ENCODE data around the gene ODAPH. TPM values are rescaled to one million over a fixed set of nuclear protein-coding genes. Genes with fewer than 3 reads are reported as not detected.
"Not testable (repeated sequence)": the region's sequence is repeated elsewhere in the genome, so short reads cannot be mapped to it uniquely, and the experiment has no call there.

Gene ODAPH
- polyA plus RNA-seq, 1 of the 3 experiments (the other 2 are of a cell fraction) = 0.03 TPM

GRCh38 chr4:75516144-75516543 lies 39.7 kb upstream of the ODAPH start:
- Histone ChIP-seq H3K9ac (no peak overlapping the region), H3K36me3 (replicated peaks in 1 of 2; ENCODE audit: control insufficient read depth in 1 of 2, insufficient read depth in 2 of 2, low read length in 1 of 2) (peaks cover 35 to 37% of the 10 kb centered on the region in 2 experiments), H3K27ac (ENCODE audit: low read depth in 2 of 2, low read length in 1 of 2) (no peak overlapping the region), H3K9me2 (no peaks in the 10 kb centered on the region), H3K4me1 (ENCODE audit: control insufficient read depth in 1 of 2, insufficient read depth in 2 of 2, low read depth in 1 of 2, low read length in 1 of 2) (peaks cover 0 to 7% of the 10 kb centered on the region in 2 experiments; a peak in 2 of 4 replicates), H3K4me3 (ENCODE audit: low read depth in 2 of 2, low read length in 1 of 2) (no peak overlapping the region), H3K79me2 (ENCODE audit: insufficient read depth) (peaks cover 55% of the 10 kb centered on the region), H3K4me2 (peak overlapping the region; percentile 87; the same call in 1 of the 2 replicates), H3K9me3 (no peaks in the 10 kb centered on the region), H2AFZ (ENCODE audit: low read depth) (no peak overlapping the region), H3K27me3 (ENCODE audit: insufficient read depth) (no peaks in the 10 kb centered on the region), H3F3A (replicated peaks; ENCODE audit: insufficient read depth) (no peaks in the 10 kb centered on the region), H4K20me1 (ENCODE audit: insufficient read depth) (no peaks in the 10 kb centered on the region)
- no peak for DNase-seq
- TF ChIP-seq MAX (IDR thresholded peaks at IDR 0.05; ENCODE audit: low read depth) (no peak), MEF2A (IDR thresholded peaks at IDR 0.05; ENCODE audit: borderline replicate concordance, low read depth) (no peak), RCOR1 (IDR thresholded peaks at IDR 0.05; ENCODE audit: low read length) (no peak), JUND (IDR thresholded peaks at IDR 0.05) (no peak), GABPA (IDR thresholded peaks at IDR 0.05; ENCODE audit: low read depth) (no peak), FOXJ3 (CRISPR knock-in tag; IDR thresholded peaks at IDR 0.05) (no peak), CTCF (IDR thresholded peaks at IDR 0.05) (no peak), RAD21 (IDR thresholded peaks at IDR 0.05; ENCODE audit: low read length) (no peak), GATA2 (CRISPR knock-in tag; IDR thresholded peaks at IDR 0.05) (no peak), ELF1 (IDR thresholded peaks at IDR 0.05) (no peak), TEAD4 (IDR thresholded peaks at IDR 0.05; ENCODE audit: borderline replicate concordance, insufficient read depth) (no peak), NFIC (IDR thresholded peaks at IDR 0.05; ENCODE audit: borderline replicate concordance) (no peak), POLR2AphosphoS5 (IDR thresholded peaks at IDR 0.05; ENCODE audit: low read depth, low read length) (no peak), SIN3A (IDR thresholded peaks at IDR 0.05; ENCODE audit: borderline replicate concordance, low read depth, low read length) (no peak), EZH2phosphoT487 (IDR thresholded peaks at IDR 0.05; ENCODE audit: borderline replicate concordance, low read depth) (no peak), USF1 (IDR thresholded peaks at IDR 0.05; ENCODE audit: borderline replicate concordance, low read depth) (no peak), TCF12 (IDR thresholded peaks at IDR 0.05) (no peak)
- WGBS (ENCODE audit: low lambda C conversion rate) = 96% methylated on average over 1 of the region's 1 CpG
- POLR2A ChIA-PET = interaction anchor here (0.5 kb wide), 1 partner anchor 1479 kb away, joined by 5 read pairs; no protein-coding TSS in a partner anchor
- CTCF ChIA-PET = interaction anchor here (1.9 kb wide), 1 partner anchor 11 kb away, joined by 4 read pairs; no protein-coding TSS in a partner anchor

- H3F3A ChIP-seq (replicated peaks; ENCODE audit: insufficient read depth); H3K9ac ChIP-seq; H3K4me1 ChIP-seq (ENCODE audit: control insufficient read depth in 1 of 2, insufficient read depth in 2 of 2, low read depth in 1 of 2, low read length in 1 of 2); H3K9me3 ChIP-seq; H3K27ac ChIP-seq (ENCODE audit: low read depth in 2 of 2, low read length in 1 of 2); H2AFZ ChIP-seq (ENCODE audit: low read depth); DNase-seq; H3K4me2 ChIP-seq; H3K4me3 ChIP-seq (ENCODE audit: low read depth in 2 of 2, low read length in 1 of 2); POLR2A ChIA-PET; H3K9me2 ChIP-seq; H4K20me1 ChIP-seq (ENCODE audit: insufficient read depth); CTCF ChIA-PET; H3K27me3 ChIP-seq (ENCODE audit: insufficient read depth): not testable (repeated sequence)
- Histone ChIP-seq H3K36me3 (replicated peaks in 1 of 2; ENCODE audit: control insufficient read depth in 1 of 2, insufficient read depth in 2 of 2, low read length in 1 of 2) (peaks cover 44 to 52% of the 10 kb centered on the region in 2 experiments), H3K79me2 (ENCODE audit: insufficient read depth) (peaks cover 29% of the 10 kb centered on the region)
- WGBS (ENCODE audit: low lambda C conversion rate) = 94% methylated on average over 4 of the region's 7 CpGs
Observed at GRCh38 chr4:75519452-75519851, 36.4 kb upstream of the ODAPH start.
